Esophagus muscularis mucosa (tissue), 3 donors: ENCODE results near the gene RAI14.

Experiments
- CTCF ChIP-seq, 3 experiments: fragments of 200-600 bp in 2 of 3; fragments of 450-650 bp in 1 of 3; sonication (generic) in 2 of 3; IDR thresholded peaks; one replicate each; pipeline ENCODE4 v1.5.1; 2017 to 2019; ENCODE audit warnings: antibody characterized with exemption in 3 of 3, mild to moderate bottlenecking in 2 of 3, moderate library complexity in 1 of 3
- POLR2A ChIP-seq: fragments of 450-650 bp; IDR thresholded peaks from one replicate; pipeline ENCODE4 v1.6.1; 2017; ENCODE audit warnings: antibody characterized with exemption, moderate library complexity, mild to moderate bottlenecking, low read depth
- POLR2AphosphoS5 ChIP-seq, 2 donors: sonication (generic); formaldehyde crosslinking; IDR thresholded peaks; one replicate each; pipeline ENCODE4 v1.6.1; 2017; ENCODE audit warnings: antibody characterized with exemption in 2 of 2

GRCh38 chr5:34721327-34721726, 65.2 kb downstream of the RAI14 start:
- TF ChIP-seq CTCF (IDR thresholded peaks at IDR 0.05) (no peak), POLR2A (no peak), POLR2AphosphoS5 (IDR thresholded peaks at IDR 0.05) (no peak)
